Measurements from ENCODE around the gene ITSN2.

The ITSN2 gene

DNA sequence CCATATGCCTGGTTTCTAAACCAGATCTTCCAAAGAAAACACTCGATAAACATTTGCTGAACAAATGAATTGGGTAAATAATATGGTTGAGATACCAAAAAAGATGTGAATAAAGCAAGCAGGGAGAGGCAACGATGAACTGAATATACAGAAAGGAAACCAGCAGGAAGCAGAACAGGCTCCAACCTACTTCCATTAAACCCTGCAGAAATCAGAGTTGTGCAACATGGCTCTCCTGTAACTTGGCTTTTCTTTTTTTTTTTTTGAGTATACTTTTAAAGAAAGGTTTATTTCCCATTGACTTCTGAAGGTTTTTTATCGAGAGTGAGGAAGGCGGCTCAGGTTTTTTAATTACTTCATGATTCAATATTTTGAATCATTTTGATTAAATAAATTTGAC, 23.5 kb downstream of the ITSN2 start:
- DNase-seq (ENCODE audit: low read depth in 1 of 2, low spot score in 1 of 2) = no peak

DNA sequence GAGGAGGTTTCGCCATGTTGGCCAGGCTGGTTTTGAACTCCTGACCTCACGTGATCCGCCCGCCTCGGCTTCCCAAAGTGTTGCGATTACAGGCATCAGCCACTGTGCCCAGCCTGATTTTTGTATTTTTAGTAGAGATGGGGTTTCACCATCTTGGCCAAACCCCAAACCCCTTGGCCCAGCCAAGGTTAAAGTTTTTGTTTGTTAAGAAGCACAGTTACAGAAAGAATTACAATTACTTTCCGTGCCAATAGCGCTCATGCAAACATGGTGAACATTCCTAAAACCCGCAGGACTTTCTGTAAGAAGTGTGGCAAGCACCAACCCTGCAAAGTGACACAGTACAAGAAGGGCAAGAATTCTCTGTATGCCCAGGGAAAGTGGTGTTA, 26.1 kb downstream of the ITSN2 start:
- DNase-seq (ENCODE audit: low read depth in 1 of 2, low spot score in 1 of 2) = no peak

DNA sequence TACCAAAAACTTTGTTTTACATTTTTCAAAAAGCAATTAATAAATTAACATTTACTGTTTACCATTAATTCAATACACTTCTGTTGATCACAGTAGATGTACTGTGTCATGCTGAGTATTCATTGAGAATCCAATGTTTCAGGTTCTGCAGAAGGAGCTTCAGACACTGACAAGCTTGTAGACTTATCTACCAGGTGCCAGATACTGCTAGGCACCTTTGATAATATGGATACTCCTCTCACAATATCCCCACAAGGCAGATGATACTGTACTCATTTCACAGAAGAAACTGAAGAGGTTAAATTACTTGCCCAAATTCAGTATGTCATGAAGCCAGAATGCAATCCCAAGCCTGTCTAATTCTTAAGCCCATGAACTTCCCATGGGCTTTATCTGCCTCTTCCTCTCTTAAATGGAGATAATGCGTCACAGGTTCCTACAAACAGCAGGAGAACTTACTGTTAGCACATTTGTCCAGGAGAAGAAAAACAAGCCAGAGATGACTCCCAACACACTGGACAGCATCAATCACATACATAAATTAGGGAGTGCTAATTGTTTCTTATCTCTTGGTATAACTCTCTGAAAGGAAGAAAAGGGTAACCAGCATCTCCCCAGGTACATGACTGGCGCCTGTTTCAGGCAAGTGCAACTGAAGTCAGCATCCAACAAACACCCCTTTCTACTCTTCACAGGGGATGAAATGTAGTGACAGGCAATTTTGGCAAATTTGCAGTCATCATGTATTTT, 27.4 kb downstream of the ITSN2 start:
- no peak for DNase-seq (ENCODE audit: low read depth in 1 of 2, low spot score in 1 of 2)

DNA sequence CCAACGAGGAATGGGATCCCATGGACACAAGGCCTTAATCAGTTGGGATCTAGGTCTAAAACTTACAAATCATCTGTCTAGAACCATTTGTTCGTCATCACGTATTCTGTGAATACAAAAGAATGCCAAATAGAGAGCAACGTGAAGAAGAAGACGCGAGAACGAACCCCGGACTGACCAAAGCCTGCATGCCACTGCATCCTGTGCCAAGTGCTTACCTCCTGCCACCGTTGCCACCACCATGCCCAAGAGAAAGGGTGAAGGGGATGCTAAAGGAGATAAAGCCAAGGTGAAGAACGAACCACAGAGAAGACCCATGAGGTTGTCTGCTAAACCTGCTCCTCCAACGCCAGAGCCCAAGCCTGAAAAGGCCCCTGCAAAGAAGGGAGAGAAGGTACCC, 30.2 kb downstream of the ITSN2 start:
- no peak for DNase-seq (ENCODE audit: low read depth in 1 of 2, low spot score in 1 of 2)

DNA sequence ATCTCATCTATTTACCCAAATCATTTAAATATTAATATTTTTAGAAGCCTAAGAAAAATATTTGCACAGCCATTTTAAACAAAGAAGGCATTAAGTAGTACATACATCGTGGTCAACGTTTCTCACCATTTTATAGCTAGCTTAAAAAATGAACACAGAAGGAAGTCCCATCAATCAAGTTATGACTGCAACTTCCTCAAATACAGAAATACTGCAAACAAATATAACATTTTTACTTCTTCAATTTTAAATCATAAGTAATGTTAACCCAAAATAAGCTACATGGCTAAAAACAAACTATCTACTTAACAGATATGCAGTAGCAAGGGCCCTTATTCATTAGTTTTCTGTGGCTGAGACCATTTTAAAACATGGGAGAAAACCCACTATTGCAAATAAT, 30.6 kb downstream of the ITSN2 start:
- DNase-seq (ENCODE audit: low read depth in 1 of 2, low spot score in 1 of 2) = no peak

DNA sequence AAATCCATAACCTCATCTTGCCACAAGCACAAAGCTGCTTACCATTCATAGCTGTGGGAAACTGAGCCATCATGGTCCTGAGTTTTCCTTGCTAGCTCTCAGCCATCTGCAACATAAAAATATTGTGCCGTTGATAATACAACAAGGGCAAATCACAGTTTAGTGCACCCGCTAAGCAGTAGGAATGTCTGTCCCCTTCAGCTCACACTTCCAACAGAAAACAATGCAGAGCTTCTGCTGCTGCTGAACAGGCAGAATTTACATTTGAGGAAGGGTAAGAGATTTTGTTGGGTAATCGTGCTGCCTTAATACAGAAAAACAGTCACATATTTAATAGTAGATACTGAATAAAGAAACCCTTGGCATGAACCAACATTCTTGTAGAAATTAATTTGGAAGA, 32.3 kb downstream of the ITSN2 start:
- no peak for DNase-seq (ENCODE audit: low read depth in 1 of 2, low spot score in 1 of 2)

DNA sequence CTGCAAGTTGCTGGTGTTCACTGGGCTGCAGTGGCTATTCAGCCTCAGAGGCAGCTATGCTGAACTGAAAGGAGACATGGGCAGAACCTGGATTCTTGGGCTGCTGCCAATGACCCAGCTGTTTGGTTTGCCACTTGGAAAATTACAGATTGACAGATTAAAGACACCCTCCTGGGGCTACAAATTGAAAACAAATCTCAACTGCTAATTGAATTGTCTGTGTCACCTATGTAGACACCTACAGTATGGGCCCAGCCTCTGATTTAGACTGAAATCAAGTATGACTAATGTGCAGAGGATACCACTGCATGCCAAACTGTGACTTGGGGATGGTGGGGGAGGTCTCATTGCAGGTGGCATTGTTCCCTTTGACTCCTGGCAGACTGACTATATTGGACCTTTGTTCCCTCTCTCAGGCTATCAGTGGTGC, 42.8 kb downstream of the ITSN2 start:
- DNase-seq (ENCODE audit: low read depth in 1 of 2, low spot score in 1 of 2) = no peak

DNA sequence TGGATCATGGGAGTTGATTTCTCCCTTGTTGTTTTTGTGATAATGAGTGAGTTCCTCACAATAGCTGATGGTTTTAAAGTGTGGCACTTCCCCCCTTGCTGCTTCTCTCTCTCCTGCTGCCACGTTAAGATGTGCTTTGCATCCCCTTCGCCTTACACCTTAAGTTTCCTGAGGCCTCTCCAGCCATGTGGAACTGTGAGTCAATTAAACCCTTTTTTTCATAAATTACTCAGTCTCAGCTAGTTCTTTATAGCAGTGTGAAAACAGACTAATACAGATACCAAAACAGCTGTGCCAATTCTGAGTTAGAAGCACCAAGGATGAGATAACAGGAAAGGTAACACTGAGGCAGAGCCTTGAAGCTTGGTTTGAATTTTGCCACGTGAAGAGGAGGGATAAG, 44.7 kb downstream of the ITSN2 start:
- DNase-seq (ENCODE audit: low read depth in 1 of 2, low spot score in 1 of 2) = no peak

DNA sequence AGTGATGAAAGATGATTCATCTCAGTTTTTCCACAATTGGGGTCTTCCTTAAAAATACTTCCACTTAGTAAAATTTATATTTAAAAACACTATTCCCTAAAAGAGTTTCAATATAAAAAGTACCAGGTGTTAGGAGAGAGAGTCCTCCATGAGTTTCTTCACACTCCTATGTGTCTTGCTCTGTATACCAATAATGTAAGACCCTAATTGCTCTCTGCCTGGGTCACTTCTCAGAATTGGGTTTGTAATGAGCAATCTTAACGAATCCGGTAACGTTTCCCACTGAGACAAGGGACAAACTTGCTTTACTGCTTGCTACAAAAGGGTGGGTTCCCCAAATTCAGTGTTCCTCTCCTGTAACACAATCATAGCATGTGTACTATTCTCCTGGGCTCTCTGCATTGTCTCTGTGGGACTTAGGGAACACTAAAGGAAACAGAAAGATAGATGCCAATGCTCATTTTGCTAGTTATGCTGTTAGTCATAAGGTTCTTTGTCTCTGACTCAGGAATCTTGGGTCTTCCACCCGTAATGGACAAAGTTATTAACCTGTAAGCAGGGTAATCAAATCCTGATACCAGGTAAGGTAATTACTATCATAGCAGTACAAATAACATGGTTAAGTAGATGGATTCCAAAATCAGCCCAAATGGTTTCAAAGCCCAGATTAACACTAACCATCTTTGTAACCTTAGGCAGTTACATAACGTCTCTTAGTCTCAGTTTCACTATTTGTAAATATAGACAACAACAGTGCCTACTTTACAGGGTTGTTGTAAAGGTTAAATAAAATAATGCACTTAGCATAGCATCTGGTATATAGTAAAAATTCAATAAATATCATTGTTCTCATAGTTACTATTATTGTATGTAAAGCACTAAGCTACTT, 46.3 kb downstream of the ITSN2 start:
- DNase-seq (ENCODE audit: low read depth in 1 of 2, low spot score in 1 of 2) = no peak

DNA sequence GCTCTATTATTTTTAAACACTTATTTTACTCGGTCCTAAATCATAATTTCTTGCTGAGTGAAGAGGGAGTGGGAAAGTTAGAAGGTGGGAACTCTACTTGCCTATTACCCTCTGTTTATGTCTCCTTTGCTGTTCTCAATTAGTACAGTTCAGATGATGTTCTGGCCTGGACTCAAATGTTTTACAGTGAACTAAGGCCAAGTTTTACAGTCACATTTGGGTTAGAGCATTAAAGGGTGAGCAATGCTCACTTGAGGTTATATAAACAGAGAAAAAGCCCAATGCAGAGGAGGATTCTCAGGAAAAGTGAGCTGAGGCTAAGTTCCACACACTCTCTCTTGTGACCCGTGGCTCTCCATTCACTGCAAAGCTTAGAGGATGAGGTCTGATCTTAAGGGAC, 52.4 kb downstream of the ITSN2 start:
- DNase-seq (ENCODE audit: low read depth in 1 of 2, low spot score in 1 of 2) = no peak

DNA sequence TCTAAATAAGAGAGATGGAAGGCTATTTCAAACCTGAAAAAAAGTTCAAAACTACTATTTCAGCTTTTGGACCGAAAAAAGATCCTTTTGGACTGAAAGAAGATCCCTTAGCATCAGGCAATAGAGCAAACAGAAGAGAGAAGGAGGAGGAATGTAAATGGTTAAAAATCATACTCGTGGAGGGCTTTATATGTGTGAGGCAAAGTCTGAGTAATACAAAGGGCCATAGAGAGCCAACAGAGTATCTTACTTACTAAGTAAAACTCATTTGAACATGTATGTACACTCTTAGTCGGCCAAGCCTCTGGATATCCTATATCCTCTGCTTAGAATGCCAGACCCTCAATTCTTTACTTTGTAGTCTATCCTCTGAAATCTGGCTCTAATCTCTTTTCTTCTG, 55.7 kb downstream of the ITSN2 start:
- DNase-seq (ENCODE audit: low read depth in 1 of 2, low spot score in 1 of 2) = no peak

DNA sequence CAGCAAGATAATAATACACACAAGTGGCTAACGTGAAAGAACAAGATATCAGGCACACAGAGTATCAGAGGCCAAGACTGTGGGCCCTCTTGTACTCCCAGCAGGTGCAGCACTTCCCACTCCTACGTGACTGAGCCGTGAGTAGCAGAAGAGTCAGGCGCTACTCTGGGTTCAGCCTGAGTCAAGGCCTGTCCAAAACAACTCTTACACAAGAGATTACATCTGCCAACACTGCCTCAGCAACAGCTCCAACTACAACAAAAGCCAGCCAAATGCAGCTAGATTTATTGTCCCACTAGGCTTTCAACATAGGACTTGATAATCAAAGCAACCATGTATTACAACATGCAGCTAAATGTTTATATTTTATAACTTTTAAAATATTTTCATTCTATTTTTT, 56.2 kb downstream of the ITSN2 start:
- DNase-seq (ENCODE audit: low read depth in 1 of 2, low spot score in 1 of 2) = no peak

DNA sequence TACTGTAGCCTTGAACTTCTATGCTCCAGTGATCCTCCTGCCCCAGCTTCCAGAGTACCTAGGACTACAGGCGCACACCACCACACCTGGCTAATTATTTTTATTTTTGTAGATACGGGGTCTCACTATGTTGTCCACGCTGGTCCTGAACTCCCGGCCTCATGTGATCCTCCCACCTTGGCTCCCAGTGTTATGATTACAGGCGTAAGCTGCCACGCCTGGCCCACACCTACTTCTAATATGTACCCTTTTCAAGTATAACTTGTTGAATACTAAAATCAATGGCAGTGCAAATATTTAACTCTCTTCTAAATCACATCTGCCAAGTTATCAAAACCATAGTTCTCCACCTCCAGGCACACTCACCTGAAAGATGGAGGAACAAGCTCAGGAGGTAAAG, 58.7 kb downstream of the ITSN2 start:
- DNase-seq (ENCODE audit: low read depth in 1 of 2, low spot score in 1 of 2) = no peak

DNA sequence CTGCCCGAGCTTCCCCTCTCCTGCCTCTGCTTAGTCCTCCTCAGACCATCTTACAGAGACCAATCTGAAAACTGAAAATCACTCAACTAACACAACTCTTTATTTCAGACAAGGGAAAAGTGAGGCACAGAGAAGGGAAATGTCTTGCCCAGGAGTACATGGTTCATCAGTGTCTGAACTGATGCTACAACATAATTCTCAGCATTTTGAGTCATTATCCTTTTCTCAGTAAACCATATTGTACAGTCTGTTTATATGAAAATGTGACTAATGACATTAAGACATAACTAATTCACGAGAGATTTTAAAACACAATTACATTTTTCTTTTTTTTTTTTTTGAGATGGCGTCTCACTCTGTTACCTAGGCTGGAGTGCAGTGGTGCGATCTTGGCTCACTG, 62.7 kb downstream of the ITSN2 start:
- no peak for DNase-seq (ENCODE audit: low read depth in 1 of 2, low spot score in 1 of 2)

DNA sequence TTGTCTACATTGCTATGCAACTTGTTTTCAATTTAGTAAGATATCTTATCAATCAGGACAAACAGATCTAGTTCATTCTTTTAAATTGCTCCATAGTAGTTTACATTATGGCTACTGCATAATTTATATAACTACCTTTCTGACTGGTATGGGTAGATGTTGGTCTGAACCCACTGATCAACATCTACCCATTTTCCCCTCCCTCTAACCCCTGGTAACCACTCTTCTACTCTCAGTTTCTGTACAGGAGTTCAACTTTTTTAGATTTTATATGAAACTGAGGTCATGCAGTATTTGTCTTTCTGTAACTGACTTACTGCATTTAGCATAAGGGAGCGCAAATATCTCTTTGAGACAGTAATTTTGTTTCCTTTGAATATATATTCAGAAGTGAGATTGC, 73.2 kb downstream of the ITSN2 start:
- no peak for DNase-seq (ENCODE audit: low read depth in 1 of 2, low spot score in 1 of 2)

DNA sequence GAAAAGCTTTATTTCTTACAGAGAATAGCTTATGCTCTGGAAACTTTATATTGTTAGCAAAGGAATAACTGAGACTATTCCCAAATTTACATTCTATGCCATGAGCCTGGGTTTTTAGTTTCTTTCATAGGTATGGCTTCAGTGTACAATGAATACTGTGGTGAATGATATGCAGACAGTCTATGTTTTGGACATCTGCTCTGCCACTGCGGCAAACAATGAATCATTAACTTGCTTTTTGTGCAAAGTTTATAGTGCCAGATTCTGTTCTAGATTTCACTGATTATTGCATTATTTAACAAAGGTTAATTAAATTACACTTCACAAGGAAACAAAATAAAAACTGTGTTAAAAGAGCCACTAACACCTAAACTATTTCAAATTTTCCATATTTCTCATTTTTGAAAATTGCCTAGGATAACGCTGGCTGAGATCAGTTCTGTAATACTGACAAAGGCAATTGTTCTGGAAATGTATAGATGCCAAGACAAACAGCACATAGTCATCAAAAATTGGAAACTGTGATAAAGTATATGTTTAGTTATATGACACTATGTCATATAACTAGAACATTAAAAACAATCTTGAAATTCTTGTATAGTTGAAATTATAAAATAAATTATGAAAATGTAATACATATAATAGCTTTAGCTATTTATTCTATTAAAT, 74.7 kb downstream of the ITSN2 start:
- no peak for DNase-seq (ENCODE audit: low read depth in 1 of 2, low spot score in 1 of 2)

DNA sequence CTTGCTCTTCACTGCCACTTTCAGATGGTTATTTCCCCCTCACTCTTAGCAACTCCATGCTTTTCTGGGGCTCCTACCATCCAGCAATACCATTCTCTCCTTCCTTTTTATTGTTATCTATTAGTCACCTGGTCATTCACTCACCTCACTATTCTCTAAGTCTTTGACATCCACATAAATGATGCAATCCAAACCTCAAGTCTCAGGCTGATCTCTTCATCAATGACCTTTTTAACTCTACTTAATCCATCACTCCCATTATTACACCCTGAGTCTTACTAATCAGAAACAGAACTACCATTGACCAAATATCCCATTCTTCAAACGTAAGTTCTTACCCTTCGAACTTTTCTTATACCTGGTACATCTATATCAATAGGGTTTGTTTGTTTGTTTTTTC, 79.7 kb downstream of the ITSN2 start:
- DNase-seq (ENCODE audit: low read depth in 1 of 2, low spot score in 1 of 2) = no peak

DNA sequence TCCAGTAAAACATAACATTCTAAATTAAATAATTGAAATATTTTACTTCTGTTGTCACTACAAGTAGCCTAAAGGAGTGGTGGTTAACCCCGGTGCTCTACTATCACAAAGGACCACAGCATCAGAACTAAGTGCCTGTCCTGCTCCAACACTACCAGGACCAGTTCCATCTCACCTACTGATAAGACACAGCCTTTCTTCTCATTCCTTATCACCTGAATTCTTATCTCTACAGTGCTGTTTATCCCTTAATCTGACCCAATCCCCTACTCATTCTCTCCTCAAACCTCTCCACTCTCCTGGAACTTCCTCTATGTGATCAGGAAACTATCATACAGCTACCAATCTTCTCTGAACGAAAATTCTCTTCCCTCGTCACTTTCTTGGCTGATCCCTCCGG, 80.2 kb downstream of the ITSN2 start:
- no peak for DNase-seq (ENCODE audit: low read depth in 1 of 2, low spot score in 1 of 2)

DNA sequence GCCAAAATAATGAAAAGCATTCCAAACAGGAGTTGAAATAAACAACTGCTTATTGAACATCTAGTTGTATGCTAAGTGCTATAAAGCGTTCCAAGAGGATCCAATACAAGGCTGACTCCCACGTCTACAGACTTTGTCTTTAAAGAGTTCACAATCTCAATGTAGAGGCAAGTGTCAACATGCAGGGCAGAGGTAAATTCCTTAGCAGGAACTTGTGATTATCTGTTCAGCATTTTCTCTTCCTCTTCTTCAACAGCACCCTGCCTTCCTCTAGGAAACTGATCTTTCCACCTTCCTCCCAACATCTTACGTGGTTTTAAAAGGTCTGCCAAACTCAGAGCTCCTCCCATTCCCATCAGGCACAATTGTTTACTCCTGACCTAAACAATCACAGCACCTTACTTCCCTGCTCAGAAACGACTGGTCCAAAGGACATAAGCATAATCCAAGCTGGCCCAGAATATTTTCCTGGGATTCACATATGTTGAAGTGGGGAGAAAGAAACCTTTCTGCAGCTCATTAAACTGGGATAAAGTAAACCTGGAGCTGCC, 83.9 kb downstream of the ITSN2 start:
- no peak for DNase-seq (ENCODE audit: low read depth in 1 of 2, low spot score in 1 of 2)

DNA sequence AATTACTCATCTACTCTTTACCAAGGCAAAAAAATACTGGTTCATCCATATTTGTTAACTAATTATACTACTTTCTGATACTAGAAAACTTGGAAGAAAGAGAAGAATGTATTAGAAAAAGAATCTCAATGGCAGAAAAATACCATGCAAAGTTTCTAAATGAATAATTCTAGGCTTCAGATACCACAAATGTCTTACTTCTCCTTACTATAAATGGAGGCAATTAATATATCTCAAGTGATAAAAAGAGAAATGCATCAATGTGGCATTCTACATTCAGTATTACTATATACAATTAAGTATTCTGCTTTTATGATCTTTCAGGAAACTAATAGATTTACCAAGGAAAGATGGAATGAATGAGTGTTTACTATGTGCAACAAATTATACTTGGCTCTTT, 85.5 kb downstream of the ITSN2 start:
- no peak for DNase-seq (ENCODE audit: low read depth in 1 of 2, low spot score in 1 of 2)

DNA sequence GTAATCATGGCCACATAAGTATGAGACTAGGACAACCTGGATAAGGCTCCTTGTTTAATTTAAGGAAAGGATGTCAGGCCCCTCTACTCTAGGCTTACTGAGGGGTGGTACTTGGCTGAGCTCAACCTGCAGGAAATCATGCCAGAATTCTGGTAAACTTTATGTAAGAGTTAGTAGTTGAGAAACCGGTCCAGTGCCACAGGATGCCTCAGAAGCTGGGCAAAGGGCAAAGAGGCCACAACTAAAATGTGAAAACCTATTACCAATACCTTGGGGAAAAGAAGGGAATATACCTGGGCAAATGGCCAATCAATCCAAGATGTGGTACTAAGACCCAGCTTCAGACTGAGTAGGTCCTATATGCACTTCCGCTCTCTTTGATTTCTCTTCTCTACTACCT, 86.7 kb downstream of the ITSN2 start:
- no peak for DNase-seq (ENCODE audit: low read depth in 1 of 2, low spot score in 1 of 2)

DNA sequence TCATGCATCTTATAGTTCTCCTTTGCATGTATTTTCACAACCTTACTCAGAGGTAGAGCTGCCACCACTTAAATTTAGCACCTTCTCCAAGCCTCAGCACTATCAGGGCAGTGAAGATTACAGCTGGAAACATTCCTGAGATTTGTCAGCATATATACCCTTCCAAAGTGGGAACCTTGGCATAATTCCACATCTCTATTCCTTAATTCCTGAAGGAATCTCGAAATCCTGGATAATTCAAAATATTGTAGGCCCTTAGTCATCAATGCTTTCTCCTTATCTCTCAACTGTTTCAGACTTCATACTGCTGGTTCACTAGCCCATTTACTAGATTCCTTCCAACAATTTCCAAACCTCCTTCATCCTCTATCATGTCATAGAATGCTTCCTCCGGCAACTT, 87.4 kb downstream of the ITSN2 start:
- no peak for DNase-seq (ENCODE audit: low read depth in 1 of 2, low spot score in 1 of 2)

Data from activated CD4-positive, alpha-beta T cell treated with anti-CD3 and anti-CD28 coated beads, Interleukin-2, amount 50 U/mL, for 24 hours (primary cell).